SK-N-SH treated with all-trans-retinoic acid at 6 μM for 48 hours (cell line): ENCODE data around the gene AP1S2.

ENCODE experiments used
- ATAC-seq: fragments of 200-7000 bp; cut with Tn5 transposase; 3 replicates; pipeline ENCODE4 v1.9.1; 2020; ENCODE audit warnings: mild to moderate bottlenecking, moderate library complexity
- ARNTL ChIP-seq: fragments of 450-650 bp; formaldehyde crosslinking; IDR thresholded peaks from 2 replicates; pipeline ENCODE4 v1.5.0; 2020; ENCODE audit warnings: low read depth, mild to moderate bottlenecking, moderate library complexity, borderline replicate concordance
- BACH2 ChIP-seq: fragments of 250-450 bp; sonication (Bioruptor Pico); IDR thresholded peaks from 2 replicates; pipeline ENCODE4 v1.9.0; 2021; ENCODE audit warnings: mild to moderate bottlenecking, borderline replicate concordance
- CSDC2 ChIP-seq: fragments of 250-450 bp; sonication (Bioruptor Pico); IDR thresholded peaks from 2 replicates; pipeline ENCODE4 v1.5.0; 2020; ENCODE audit warnings: mild to moderate bottlenecking, moderate library complexity
- ESRRG ChIP-seq: fragments of 250-450 bp; sonication (Bioruptor Pico); IDR thresholded peaks from 2 replicates; pipeline ENCODE4 v1.6.1; 2021; ENCODE audit warnings: mild to moderate bottlenecking
- ISL1 ChIP-seq: fragments of 250-450 bp; sonication (Bioruptor Pico); IDR thresholded peaks from 2 replicates; pipeline ENCODE4 v2.1.2; 2022; ENCODE audit warnings: mild to moderate bottlenecking, moderate library complexity
- OSR1 ChIP-seq: fragments of 250-450 bp; sonication (Bioruptor Pico); IDR thresholded peaks from 2 replicates; pipeline ENCODE4 v1.8.0; 2022; ENCODE audit warnings: moderate library complexity, mild to moderate bottlenecking, inconsistent platforms
- PPARA ChIP-seq: fragments of 250-450 bp; sonication (Bioruptor Pico); IDR thresholded peaks from 2 replicates; pipeline ENCODE4 v1.5.0; 2020; ENCODE audit warnings: mild to moderate bottlenecking, borderline replicate concordance
- RARB ChIP-seq: fragments of 250-450 bp; sonication (Bioruptor Pico); IDR thresholded peaks from 2 replicates; pipeline ENCODE4 v1.8.0; 2021; ENCODE audit warnings: mild to moderate bottlenecking, moderate library complexity
- SNAI2 ChIP-seq: fragments of 250-450 bp; sonication (Bioruptor Pico); IDR thresholded peaks from 2 replicates; pipeline ENCODE4 v1.5.0; 2020; ENCODE audit warnings: mild to moderate bottlenecking, moderate library complexity
- TCF4 ChIP-seq: fragments of 250-450 bp; sonication (Bioruptor Pico); IDR thresholded peaks from 2 replicates; pipeline ENCODE4 v1.8.0; 2021; ENCODE audit warnings: mild to moderate bottlenecking, moderate library complexity, borderline replicate concordance
- TOX ChIP-seq: fragments of 250-450 bp; sonication (Bioruptor Pico); IDR thresholded peaks from 2 replicates; pipeline ENCODE4 v1.8.0; 2021; ENCODE audit warnings: mild to moderate bottlenecking, moderate library complexity, borderline replicate concordance
- ZC3H10 ChIP-seq: fragments of 250-450 bp; sonication (Bioruptor Pico); IDR thresholded peaks from 2 replicates; pipeline ENCODE4 v1.5.1; 2021; ENCODE audit warnings: mild to moderate bottlenecking, moderate library complexity
- ZFP30 ChIP-seq: fragments of 450-650 bp; formaldehyde crosslinking; IDR thresholded peaks from 2 replicates; pipeline ENCODE4 v1.5.0; 2022; ENCODE audit warnings: mild to moderate bottlenecking, moderate library complexity
- ZNF565 ChIP-seq: fragments of 450-650 bp; formaldehyde crosslinking; conservative IDR thresholded peaks from 2 replicates; pipeline ENCODE4 v1.5.0; 2020; ENCODE audit warnings: low read depth, mild to moderate bottlenecking, moderate library complexity
- ZNF70 ChIP-seq: fragments of 450-650 bp; formaldehyde crosslinking; IDR thresholded peaks from 2 replicates; pipeline ENCODE4 v1.5.0; 2020; ENCODE audit warnings: mild to moderate bottlenecking, moderate library complexity
- ZNF8 ChIP-seq: fragments of 450-650 bp; formaldehyde crosslinking; IDR thresholded peaks from 2 replicates; pipeline ENCODE4 v1.5.0; 2020; ENCODE audit warnings: mild to moderate bottlenecking, moderate library complexity
- TF ChIP-seq, protein P1 (sequence below): fragments of 250-450 bp; sonication (Bioruptor Pico); IDR thresholded peaks from 2 replicates; pipeline ENCODE4 v1.5.1; 2021; ENCODE audit warnings: mild to moderate bottlenecking, moderate library complexity
- TF ChIP-seq, protein P2 (sequence below): fragments of 250-450 bp; sonication (Bioruptor Pico); IDR thresholded peaks from 2 replicates; pipeline ENCODE4 v1.5.1; 2020; ENCODE audit warnings: low read depth, mild to moderate bottlenecking, moderate library complexity
- TF ChIP-seq, protein P3 (sequence below): fragments of 250-450 bp; sonication (Bioruptor Pico); IDR thresholded peaks from 2 replicates; pipeline ENCODE4 v1.8.0; 2020; ENCODE audit warnings: mild to moderate bottlenecking, moderate library complexity, borderline replicate concordance
- TF ChIP-seq, protein P4 (sequence below): fragments of 250-450 bp; sonication (Bioruptor Pico); IDR thresholded peaks from 2 replicates; pipeline ENCODE4 v1.8.0; 2021; ENCODE audit warnings: low read depth, mild to moderate bottlenecking, moderate library complexity, borderline replicate concordance
- TF ChIP-seq, protein P5 (sequence below): fragments of 250-450 bp; sonication (Bioruptor Pico); IDR thresholded peaks from 2 replicates; pipeline ENCODE4 v1.5.0; 2020; ENCODE audit warnings: mild to moderate bottlenecking, moderate library complexity

Gene AP1S2

DNA sequence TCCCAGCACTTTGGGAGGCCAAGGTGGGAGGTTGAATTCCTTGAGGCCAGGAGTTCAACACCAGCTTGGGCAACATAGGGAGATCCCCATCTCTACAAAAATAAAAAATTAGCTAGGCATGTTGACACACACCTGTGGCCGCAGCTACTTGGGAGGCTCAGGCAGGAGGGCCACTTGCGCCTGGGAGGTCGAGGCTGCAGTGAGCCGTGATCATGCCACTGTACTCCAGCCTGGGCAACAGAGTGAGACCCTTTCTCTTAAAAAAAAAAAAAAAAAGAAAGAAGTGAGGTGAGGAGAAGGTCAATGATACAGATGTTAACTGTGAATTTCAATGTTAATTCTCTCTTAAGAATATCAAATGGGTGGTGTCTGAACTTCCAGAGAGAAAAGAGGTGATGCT, 15.1 kb upstream of the AP1S2 start:
- no peak for ATAC-seq
- TF ChIP-seq, protein P1, sequence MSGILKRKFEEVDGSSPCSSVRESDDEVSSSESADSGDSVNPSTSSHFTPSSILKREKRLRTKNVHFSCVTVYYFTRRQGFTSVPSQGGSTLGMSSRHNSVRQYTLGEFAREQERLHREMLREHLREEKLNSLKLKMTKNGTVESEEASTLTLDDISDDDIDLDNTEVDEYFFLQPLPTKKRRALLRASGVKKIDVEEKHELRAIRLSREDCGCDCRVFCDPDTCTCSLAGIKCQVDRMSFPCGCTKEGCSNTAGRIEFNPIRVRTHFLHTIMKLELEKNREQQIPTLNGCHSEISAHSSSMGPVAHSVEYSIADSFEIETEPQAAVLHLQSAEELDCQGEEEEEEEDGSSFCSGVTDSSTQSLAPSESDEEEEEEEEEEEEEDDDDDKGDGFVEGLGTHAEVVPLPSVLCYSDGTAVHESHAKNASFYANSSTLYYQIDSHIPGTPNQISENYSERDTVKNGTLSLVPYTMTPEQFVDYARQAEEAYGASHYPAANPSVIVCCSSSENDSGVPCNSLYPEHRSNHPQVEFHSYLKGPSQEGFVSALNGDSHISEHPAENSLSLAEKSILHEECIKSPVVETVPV = no peak
- TF ChIP-seq ZNF70 (no peak), TCF4 (no peak), ZNF8 (CRISPR knock-in tag) (no peak), ZNF565 (CRISPR knock-in tag) (no peak), TOX (CRISPR knock-in tag) (no peak), ISL1 (CRISPR knock-in tag) (no peak), RARB (CRISPR knock-in tag) (no peak), PPARA (CRISPR knock-in tag) (no peak), BACH2 (CRISPR knock-in tag) (no peak), ARNTL (CRISPR knock-in tag) (no peak), CSDC2 (CRISPR knock-in tag) (no peak), ESRRG (no peak), SNAI2 (CRISPR knock-in tag) (no peak), OSR1 (CRISPR knock-in tag) (no peak), ZFP30 (CRISPR knock-in tag) (no peak)
- TF ChIP-seq, protein P2, sequence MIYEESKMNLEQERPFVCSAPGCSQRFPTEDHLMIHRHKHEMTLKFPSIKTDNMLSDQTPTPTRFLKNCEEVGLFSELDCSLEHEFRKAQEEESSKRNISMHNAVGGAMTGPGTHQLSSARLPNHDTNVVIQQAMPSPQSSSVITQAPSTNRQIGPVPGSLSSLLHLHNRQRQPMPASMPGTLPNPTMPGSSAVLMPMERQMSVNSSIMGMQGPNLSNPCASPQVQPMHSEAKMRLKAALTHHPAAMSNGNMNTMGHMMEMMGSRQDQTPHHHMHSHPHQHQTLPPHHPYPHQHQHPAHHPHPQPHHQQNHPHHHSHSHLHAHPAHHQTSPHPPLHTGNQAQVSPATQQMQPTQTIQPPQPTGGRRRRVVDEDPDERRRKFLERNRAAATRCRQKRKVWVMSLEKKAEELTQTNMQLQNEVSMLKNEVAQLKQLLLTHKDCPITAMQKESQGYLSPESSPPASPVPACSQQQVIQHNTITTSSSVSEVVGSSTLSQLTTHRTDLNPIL (CRISPR knock-in tag) = no peak
- TF ChIP-seq, protein P3, sequence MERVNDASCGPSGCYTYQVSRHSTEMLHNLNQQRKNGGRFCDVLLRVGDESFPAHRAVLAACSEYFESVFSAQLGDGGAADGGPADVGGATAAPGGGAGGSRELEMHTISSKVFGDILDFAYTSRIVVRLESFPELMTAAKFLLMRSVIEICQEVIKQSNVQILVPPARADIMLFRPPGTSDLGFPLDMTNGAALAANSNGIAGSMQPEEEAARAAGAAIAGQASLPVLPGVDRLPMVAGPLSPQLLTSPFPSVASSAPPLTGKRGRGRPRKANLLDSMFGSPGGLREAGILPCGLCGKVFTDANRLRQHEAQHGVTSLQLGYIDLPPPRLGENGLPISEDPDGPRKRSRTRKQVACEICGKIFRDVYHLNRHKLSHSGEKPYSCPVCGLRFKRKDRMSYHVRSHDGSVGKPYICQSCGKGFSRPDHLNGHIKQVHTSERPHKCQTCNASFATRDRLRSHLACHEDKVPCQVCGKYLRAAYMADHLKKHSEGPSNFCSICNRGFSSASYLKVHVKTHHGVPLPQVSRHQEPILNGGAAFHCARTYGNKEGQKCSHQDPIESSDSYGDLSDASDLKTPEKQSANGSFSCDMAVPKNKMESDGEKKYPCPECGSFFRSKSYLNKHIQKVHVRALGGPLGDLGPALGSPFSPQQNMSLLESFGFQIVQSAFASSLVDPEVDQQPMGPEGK (CRISPR knock-in tag) = no peak
- TF ChIP-seq, protein P4, sequence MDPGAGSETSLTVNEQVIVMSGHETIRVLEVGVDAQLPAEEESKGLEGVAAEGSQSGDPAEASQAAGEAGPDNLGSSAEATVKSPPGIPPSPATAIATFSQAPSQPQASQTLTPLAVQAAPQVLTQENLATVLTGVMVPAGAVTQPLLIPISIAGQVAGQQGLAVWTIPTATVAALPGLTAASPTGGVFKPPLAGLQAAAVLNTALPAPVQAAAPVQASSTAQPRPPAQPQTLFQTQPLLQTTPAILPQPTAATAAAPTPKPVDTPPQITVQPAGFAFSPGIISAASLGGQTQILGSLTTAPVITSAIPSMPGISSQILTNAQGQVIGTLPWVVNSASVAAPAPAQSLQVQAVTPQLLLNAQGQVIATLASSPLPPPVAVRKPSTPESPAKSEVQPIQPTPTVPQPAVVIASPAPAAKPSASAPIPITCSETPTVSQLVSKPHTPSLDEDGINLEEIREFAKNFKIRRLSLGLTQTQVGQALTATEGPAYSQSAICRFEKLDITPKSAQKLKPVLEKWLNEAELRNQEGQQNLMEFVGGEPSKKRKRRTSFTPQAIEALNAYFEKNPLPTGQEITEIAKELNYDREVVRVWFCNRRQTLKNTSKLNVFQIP (CRISPR knock-in tag) = no peak
- TF ChIP-seq, protein P5, sequence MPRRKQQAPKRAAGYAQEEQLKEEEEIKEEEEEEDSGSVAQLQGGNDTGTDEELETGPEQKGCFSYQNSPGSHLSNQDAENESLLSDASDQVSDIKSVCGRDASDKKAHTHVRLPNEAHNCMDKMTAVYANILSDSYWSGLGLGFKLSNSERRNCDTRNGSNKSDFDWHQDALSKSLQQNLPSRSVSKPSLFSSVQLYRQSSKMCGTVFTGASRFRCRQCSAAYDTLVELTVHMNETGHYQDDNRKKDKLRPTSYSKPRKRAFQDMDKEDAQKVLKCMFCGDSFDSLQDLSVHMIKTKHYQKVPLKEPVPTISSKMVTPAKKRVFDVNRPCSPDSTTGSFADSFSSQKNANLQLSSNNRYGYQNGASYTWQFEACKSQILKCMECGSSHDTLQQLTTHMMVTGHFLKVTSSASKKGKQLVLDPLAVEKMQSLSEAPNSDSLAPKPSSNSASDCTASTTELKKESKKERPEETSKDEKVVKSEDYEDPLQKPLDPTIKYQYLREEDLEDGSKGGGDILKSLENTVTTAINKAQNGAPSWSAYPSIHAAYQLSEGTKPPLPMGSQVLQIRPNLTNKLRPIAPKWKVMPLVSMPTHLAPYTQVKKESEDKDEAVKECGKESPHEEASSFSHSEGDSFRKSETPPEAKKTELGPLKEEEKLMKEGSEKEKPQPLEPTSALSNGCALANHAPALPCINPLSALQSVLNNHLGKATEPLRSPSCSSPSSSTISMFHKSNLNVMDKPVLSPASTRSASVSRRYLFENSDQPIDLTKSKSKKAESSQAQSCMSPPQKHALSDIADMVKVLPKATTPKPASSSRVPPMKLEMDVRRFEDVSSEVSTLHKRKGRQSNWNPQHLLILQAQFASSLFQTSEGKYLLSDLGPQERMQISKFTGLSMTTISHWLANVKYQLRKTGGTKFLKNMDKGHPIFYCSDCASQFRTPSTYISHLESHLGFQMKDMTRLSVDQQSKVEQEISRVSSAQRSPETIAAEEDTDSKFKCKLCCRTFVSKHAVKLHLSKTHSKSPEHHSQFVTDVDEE (CRISPR knock-in tag) = no peak

DNA sequence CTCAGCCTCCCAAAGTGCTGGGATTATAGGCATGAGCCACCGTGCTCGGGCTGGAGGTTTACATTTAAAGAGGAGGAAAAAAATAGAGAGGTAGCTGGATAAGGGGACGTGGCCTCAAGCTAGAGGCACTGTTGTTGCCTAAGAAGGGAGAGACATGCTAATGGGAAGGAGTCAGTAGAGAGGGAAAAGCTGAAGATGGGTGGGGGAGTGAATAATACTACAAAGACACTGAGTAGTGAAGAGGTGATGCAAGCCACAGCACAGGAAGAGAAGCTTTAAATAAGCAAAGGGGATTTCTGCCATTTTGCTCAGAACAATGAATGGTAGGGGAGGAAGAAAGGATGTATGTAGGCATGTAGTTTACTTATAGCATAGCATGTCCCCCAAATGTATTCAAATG, 11.5 kb upstream of the AP1S2 start:
- no peak for ATAC-seq
- TF ChIP-seq RARB (CRISPR knock-in tag) (no peak), ARNTL (CRISPR knock-in tag) (no peak), ZC3H10 (no peak), SNAI2 (CRISPR knock-in tag) (no peak), OSR1 (CRISPR knock-in tag) (no peak), ZFP30 (CRISPR knock-in tag) (no peak), TCF4 (no peak), ZNF70 (no peak), ESRRG (no peak)
- TF ChIP-seq, protein P5 (CRISPR knock-in tag) = no peak
- TF ChIP-seq, all 23 proteins: peak for 0
